Fibroblast of skin of scalp (primary cell): ENCODE results near the gene CST8. TPM values are rescaled to one million over a fixed set of nuclear protein-coding genes. Genes with fewer than 3 reads are reported as not detected.
A peak's percentile ranks its signal among the peaks of the same experiment; 100 is the strongest.
"Not testable (repeated sequence)": the region's sequence is repeated elsewhere in the genome, so short reads cannot be mapped to it uniquely, and the experiment has no call there.

Source experiments
- DNase-seq: peaks from one replicate; pipeline ENCODE4 v3.0.0-alpha.2; 2013
- polyA plus RNA-seq, 2 experiments: library from polyadenylated mRNA; unstranded; fragments of 120-200 nt; gene quantifications; one replicate each; pipeline ENCODE4 v1.2.1, GENCODE V29; 2013; ENCODE audit not compliant: insufficient read length in 2 of 2

The CST8 gene
- polyA plus RNA-seq (2013, experiment 1 of 2; ENCODE audit: insufficient read length) = not detected
- polyA plus RNA-seq (2013, experiment 2 of 2; ENCODE audit: insufficient read length) = not detected

GRCh38 chr20:23490817-23491216 is at the start of gene CST8:
Gene CST8, plus strand, starts transcription at chr20:23491117. Its CDS starts 551 bp downstream, at chr20:23491668.
- no peak for DNase-seq

GRCh38 chr20:23441850-23442313 is 49.0 kb upstream of the CST8 start:
- peak; percentile 78 for DNase-seq

- no peak for DNase-seq
Observed at GRCh38 chr20:23442436-23442835, 48.5 kb upstream of the CST8 start.

- no peak for DNase-seq
Observed at GRCh38 chr20:23444859-23445258, 46.1 kb upstream of the CST8 start.

- peak; percentile 89 for DNase-seq
Observed at GRCh38 chr20:23445596-23446217, 45.2 kb upstream of the CST8 start.

GRCh38 chr20:23446505-23446904 is 44.4 kb upstream of the CST8 start:
- DNase-seq = peak; percentile 29

- DNase-seq = no peak
Observed at GRCh38 chr20:23448167-23448566, 42.8 kb upstream of the CST8 start.

GRCh38 chr20:23449421-23449820 is 41.5 kb upstream of the CST8 start:
- no peak for DNase-seq

GRCh38 chr20:23450877-23451276 is 40.0 kb upstream of the CST8 start:
- DNase-seq = no peak

GRCh38 chr20:23451956-23452487 is 38.9 kb upstream of the CST8 start:
- no peak for DNase-seq

- DNase-seq = no peak
Observed at GRCh38 chr20:23452776-23453175, 38.1 kb upstream of the CST8 start, which contains the start of gene CST11. Gene CST11, minus strand, starts transcription at chr20:23452876. Its CDS starts 65 bp downstream, at chr20:23452811.

GRCh38 chr20:23453549-23454543 is 37.1 kb upstream of the CST8 start:
- no peak for DNase-seq

GRCh38 chr20:23454816-23455215 is 36.1 kb upstream of the CST8 start:
- DNase-seq = no peak

GRCh38 chr20:23455639-23456038 is 35.3 kb upstream of the CST8 start:
- no peak for DNase-seq

- DNase-seq = no peak
Observed at GRCh38 chr20:23456409-23456808, 34.5 kb upstream of the CST8 start.

- DNase-seq = no peak
Observed at GRCh38 chr20:23456873-23457272, 34.0 kb upstream of the CST8 start.

- DNase-seq = no peak
Observed at GRCh38 chr20:23459461-23460150, 31.3 kb upstream of the CST8 start.

GRCh38 chr20:23461180-23461579 is 29.7 kb upstream of the CST8 start:
- DNase-seq = no peak

GRCh38 chr20:23466961-23467360 is 24.0 kb upstream of the CST8 start:
- DNase-seq = not testable (repeated sequence)

GRCh38 chr20:23472306-23472705 is 18.6 kb upstream of the CST8 start:
- DNase-seq = not testable (repeated sequence)

- DNase-seq = not testable (repeated sequence)
Observed at GRCh38 chr20:23473293-23473692, 17.6 kb upstream of the CST8 start.

GRCh38 chr20:23475395-23475794 is 15.5 kb upstream of the CST8 start:
- no peak for DNase-seq
